HEK293T (cell line): Measurements from ENCODE around the gene RPS6KA5.

Source experiments
- ARNT ChIP-seq: fragments of 450-650 bp; IDR thresholded peaks from 2 replicates; pipeline ENCODE4 v1.6.1; 2017; ENCODE audit warnings: mild to moderate bottlenecking
- BHLHE40 ChIP-seq: fragments of 450-650 bp; IDR thresholded peaks from 2 replicates; pipeline ENCODE4 v1.6.1; 2016; ENCODE audit warnings: mild to moderate bottlenecking, moderate library complexity, borderline replicate concordance
- FOXK2 ChIP-seq: fragments of 450-650 bp; IDR thresholded peaks from 2 replicates; pipeline ENCODE4 v1.6.1; 2016; ENCODE audit warnings: mild to moderate bottlenecking
- PKNOX1 ChIP-seq: fragments of 450-650 bp; IDR thresholded peaks from 2 replicates; pipeline ENCODE4 v1.6.1; 2016
- SP1 ChIP-seq: fragments of 450-650 bp; IDR thresholded peaks from 2 replicates; pipeline ENCODE4 v1.6.1; 2017
- TARDBP ChIP-seq: fragments of 450-650 bp; IDR thresholded peaks from 2 replicates; pipeline ENCODE4 v1.6.1; 2016

DNA sequence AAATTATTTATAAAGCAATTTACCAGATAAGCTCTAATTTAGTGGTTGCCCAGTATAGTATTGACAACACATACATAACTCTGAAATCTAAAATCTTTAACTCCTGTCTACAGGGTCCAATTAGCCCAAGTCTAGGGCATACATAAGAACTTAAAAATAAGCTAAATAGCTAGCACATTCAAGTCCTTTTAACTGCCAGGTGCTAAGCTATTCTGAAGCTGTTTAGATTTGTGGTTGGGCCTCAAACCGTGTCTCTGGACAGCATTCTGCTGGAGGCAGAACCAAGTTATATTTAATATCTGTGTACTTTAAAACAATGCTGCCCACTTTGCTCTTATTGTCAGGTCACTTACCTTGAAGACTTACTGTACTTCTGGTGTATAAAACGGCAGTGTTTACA lies 19.0 kb downstream of the RPS6KA5 start:
- TF ChIP-seq FOXK2 (no peak), PKNOX1 (no peak), SP1 (no peak), TARDBP (no peak), BHLHE40 (no peak), ARNT (no peak)
